NCI-H2171 treated with DMSO at 0.1 percent for 48 hours (cell line): ENCODE results near the gene ISCU.

Experiments
- DNase-seq: peaks from one replicate; lab custom pipeline; 2025; lab: John Stamatoyannopoulos, UW

Gene ISCU

GRCh38 chr12:108562348-108563135 is at the start of gene ISCU:
Gene ISCU, plus strand, starts transcription at chr12:108562596. Its CDS starts 27 bp downstream, at chr12:108562623.
- peak; percentile 96 for DNase-seq

- no peak for DNase-seq
Measured at GRCh38 chr12:108514468-108514972, 47.9 kb upstream of the ISCU start.

- peak; percentile 99 for DNase-seq
Measured at GRCh38 chr12:108514973-108515814, 47.2 kb upstream of the ISCU start, which contains the start of gene FICD. Gene FICD, plus strand, starts transcription at chr12:108515277. Its CDS starts 1,696 bp downstream, at chr12:108516973.

- DNase-seq: no peak
Measured at GRCh38 chr12:108515916-108516315, 46.5 kb upstream of the ISCU start.

GRCh38 chr12:108516511-108517275 is 45.7 kb upstream of the ISCU start:
- DNase-seq: no peak

- no peak for DNase-seq
Measured at GRCh38 chr12:108517288-108518100, 44.9 kb upstream of the ISCU start.

- DNase-seq: no peak
Measured at GRCh38 chr12:108518101-108518715, 44.2 kb upstream of the ISCU start.

GRCh38 chr12:108518716-108519496 is 43.5 kb upstream of the ISCU start:
- no peak for DNase-seq

GRCh38 chr12:108519558-108519957 is 42.8 kb upstream of the ISCU start:
- no peak for DNase-seq

- no peak for DNase-seq
Measured at GRCh38 chr12:108523365-108523764, 39.0 kb upstream of the ISCU start.

GRCh38 chr12:108525681-108526080 is 36.7 kb upstream of the ISCU start:
- DNase-seq: no peak

- DNase-seq: no peak
Measured at GRCh38 chr12:108526482-108527165, 35.8 kb upstream of the ISCU start.

- DNase-seq: no peak
Measured at GRCh38 chr12:108527166-108527496, 35.3 kb upstream of the ISCU start.

GRCh38 chr12:108530161-108530560 is 32.2 kb upstream of the ISCU start:
- DNase-seq: no peak

- peak; percentile 100 for DNase-seq
Measured at GRCh38 chr12:108531929-108532848, 30.2 kb upstream of the ISCU start.

- DNase-seq: no peak
Measured at GRCh38 chr12:108538146-108538545, 24.2 kb upstream of the ISCU start.

GRCh38 chr12:108538616-108539195 is 23.7 kb upstream of the ISCU start:
- DNase-seq: no peak

GRCh38 chr12:108542320-108542719 is 20.1 kb upstream of the ISCU start:
- no peak for DNase-seq
